Mucosa of descending colon (tissue), 3 donors: ENCODE data around the gene SLC7A4. TPM values are rescaled to one million over a fixed set of nuclear protein-coding genes. Genes with fewer than 3 reads are reported as not detected.

Experiments used
- microRNA-seq: library from miRNA; unstranded; fragments of <30 nt; microRNA quantifications from one replicate; pipeline ENCODE4, GENCODE V29; 2019
- total RNA-seq, 3 donors: library from RNA; stranded (reverse); fragmentation: NEBNext Ultra II Directional in 2 of 3; extraction: Animal tissue kit (Norgen Biotek cat#: 25700) in 2 of 3; gene quantifications; one replicate each; pipeline versions ENCODE4 v1.2.1 to v1.2.4, GENCODE V29; 2021 to 2023
- donor health status: DM: no; HTN: no; CAD: no; lungs with moderate emphysema.
- donor health status: DM: no; HTN: no; CAD: no.
- donor health status: DM: no; HTN: yes; CAD: no.

SLC7A4 gene
- total RNA-seq, 3 donors from 2014 or later: 1.4 to 4.0 (median 2.4) TPM

Small RNA genes lying within 50 kb of the gene (microRNA-seq; reads per million reads assigned to microRNA genes)
- not detected for gene MIR649

Other genes with a start within 250 kb of the SLC7A4 start
- gene PI4KA, start 173.8 kb downstream of the SLC7A4 start, total RNA-seq: 100 to 1,000 TPM in 1 of 3 donors, 10 to 100 TPM in 2; 77.7 to 130 (median 95.0) TPM
- gene SNAP29, start 173.6 kb downstream of the SLC7A4 start, total RNA-seq: 10 to 100 TPM; 32.2 to 33.8 (median 32.5) TPM
- 10 to 100 TPM; 48.7 to 63.4 (median 55.3) TPM for gene CRKL, start 115.2 kb downstream of the SLC7A4 start, total RNA-seq
- 100 to 1,000 TPM in 2 of 3 donors, 10 to 100 TPM in 1; 73.1 to 239 (median 181) TPM for gene AIFM3, start 65.3 kb downstream of the SLC7A4 start, total RNA-seq
- gene LZTR1, start 50.3 kb downstream of the SLC7A4 start, total RNA-seq: 10 to 100 TPM; 42.9 to 71.3 (median 43.6) TPM
- gene THAP7, start 30.4 kb downstream of the SLC7A4 start, total RNA-seq: 10 to 100 TPM; 16.8 to 27.8 (median 19.8) TPM
- gene P2RX6, start 17.4 kb downstream of the SLC7A4 start, total RNA-seq: 1 to 10 TPM; 1.4 to 1.6 (median 1.4) TPM
- gene LRRC74B, start 13.4 kb upstream of the SLC7A4 start, total RNA-seq: under 1 TPM in 1 of 3 donors, not detected in 2; 0.31 TPM